Neural cell (in vitro differentiated cells): ENCODE results near the gene TOMM7. TPM values are rescaled to one million over a fixed set of nuclear protein-coding genes. Genes with fewer than 3 reads are reported as not detected.

Experiments used
- H2AFZ ChIP-seq: fragments of 200-600, 300-800 bp; sonication (generic), shearing (Covaris generic); 2 replicates; pipeline ENCODE4 v1.6.0; 2014; ENCODE audit warnings: low read depth, mild to moderate bottlenecking, antibody characterized with exemption, low read length, moderate library complexity
- H3F3A ChIP-seq: fragments of 200-600 bp; shearing (Covaris generic); 2 replicates; pipeline ENCODE4 v1.6.1; 2016; ENCODE audit warnings: mild to moderate bottlenecking, moderate library complexity, mixed read lengths, antibody characterized with exemption, low read length; ENCODE audit not compliant: insufficient read depth, poor library complexity, severe bottlenecking
- H3K27ac ChIP-seq: fragments of 200-600, 300-800 bp; sonication (generic), shearing (Covaris generic); 2 replicates; pipeline ENCODE4 v1.5.1; 2014; ENCODE audit warnings: mild to moderate bottlenecking, low read length, moderate library complexity
- H3K27me3 ChIP-seq: fragments of 300-800, 200-600 bp; sonication (generic), shearing (Covaris generic); 2 replicates; pipeline ENCODE4 v1.6.0; 2014; ENCODE audit warnings: mild to moderate bottlenecking, low read depth, low read length, moderate library complexity; ENCODE audit not compliant: insufficient read depth
- H3K36me3 ChIP-seq: fragments of 300-800, 200-600 bp; sonication (generic), shearing (Covaris generic); 2 replicates; pipeline ENCODE4 v1.5.1; 2014; ENCODE audit warnings: mild to moderate bottlenecking, antibody characterized with exemption, low read length, moderate library complexity; ENCODE audit not compliant: insufficient read depth
- H3K4me2 ChIP-seq: fragments of 300-800, 200-600 bp; sonication (generic), shearing (Covaris generic); 2 replicates; pipeline ENCODE4 v1.6.0; 2014; ENCODE audit warnings: mild to moderate bottlenecking, low read length
- H3K4me3 ChIP-seq: fragments of 300-800, 200-600 bp; sonication (generic), shearing (Covaris generic); 2 replicates; pipeline ENCODE4 v1.5.1; 2014; ENCODE audit warnings: mild to moderate bottlenecking, low read length, moderate library complexity
- H3K79me2 ChIP-seq: fragments of 200-600 bp; shearing (Covaris generic); replicated peaks from 2 replicates; pipeline ENCODE4 v1.6.0; 2014; ENCODE audit warnings: mild to moderate bottlenecking, low read length, moderate library complexity; ENCODE audit not compliant: insufficient read depth
- H3K9ac ChIP-seq: fragments of 300-800, 200-600 bp; sonication (generic), shearing (Covaris generic); 2 replicates; pipeline ENCODE4 v1.6.1; 2016; ENCODE audit warnings: mild to moderate bottlenecking, low read length, mixed read lengths
- H3K9me2 ChIP-seq: fragments of 200-600 bp; shearing (Covaris generic); 2 replicates; pipeline ENCODE4 v1.6.1; 2016; ENCODE audit warnings: mild to moderate bottlenecking, low read length, mixed read lengths; ENCODE audit not compliant: insufficient read depth
- H3K9me3 ChIP-seq: fragments of 200-600, 300-800 bp; sonication (generic), shearing (Covaris generic); 2 replicates; pipeline ENCODE4 v1.6.1; 2016; ENCODE audit warnings: mild to moderate bottlenecking, mixed run types, low read length, moderate library complexity, mixed read lengths
- H4K20me1 ChIP-seq: fragments of 200-600 bp; shearing (Covaris generic); 2 replicates; pipeline ENCODE4 v1.6.1; 2016; ENCODE audit warnings: mild to moderate bottlenecking, mixed run types; ENCODE audit not compliant: insufficient read depth
- EP300 ChIP-seq: fragments of 450-650 bp; conservative IDR thresholded peaks from 2 replicates; pipeline ENCODE4 v1.6.1; 2014; ENCODE audit warnings: antibody characterized with exemption, mild to moderate bottlenecking, moderate library complexity; ENCODE audit not compliant: poor library complexity, severe bottlenecking
- EZH2 ChIP-seq: fragments of 200-600, 300-800 bp; shearing (Covaris generic), sonication (generic); IDR thresholded peaks from 2 replicates; pipeline ENCODE4 v1.6.1; 2014; ENCODE audit warnings: antibody characterized with exemption, low read length, borderline replicate concordance, mild to moderate bottlenecking; ENCODE audit not compliant: insufficient read depth, poor library complexity, severe bottlenecking
- MXI1 ChIP-seq: fragments of 450-650 bp; conservative IDR thresholded peaks from 2 replicates; pipeline ENCODE4 v1.6.1; 2014; ENCODE audit warnings: antibody characterized with exemption, mild to moderate bottlenecking; ENCODE audit not compliant: poor library complexity, severe bottlenecking
- POLR2AphosphoS5 ChIP-seq: IDR thresholded peaks from 2 replicates; pipeline ENCODE4 v1.6.1; 2012
- RAD21 ChIP-seq: fragments of 450-650 bp; conservative IDR thresholded peaks from 2 replicates; pipeline ENCODE4 v1.6.1; 2014; ENCODE audit warnings: antibody characterized with exemption, mild to moderate bottlenecking, moderate library complexity
- SMC3 ChIP-seq: fragments of 450-650 bp; conservative IDR thresholded peaks from 2 replicates; pipeline ENCODE4 v1.6.1; 2014; ENCODE audit warnings: antibody characterized with exemption, mild to moderate bottlenecking, moderate library complexity; ENCODE audit not compliant: poor library complexity
- TAF1 ChIP-seq: IDR thresholded peaks from 2 replicates; pipeline ENCODE4 v1.6.1; 2012; ENCODE audit warnings: low read depth
- polyA plus RNA-seq: library from polyadenylated mRNA; depleted of rRNA; stranded (reverse); fragments of >200 nt; gene quantifications from 2 replicates; pipeline ENCODE4 v1.2.3, GENCODE V29; 2014
- TF ChIP-seq, protein P1 (sequence below): IDR thresholded peaks from 2 replicates; pipeline ENCODE4 v1.6.1; 2012; ENCODE audit warnings: borderline replicate concordance
- TF ChIP-seq, protein P2 (sequence below): fragments of 450-650 bp; IDR thresholded peaks from 2 replicates; pipeline ENCODE4 v1.5.1; 2014; ENCODE audit warnings: antibody characterized with exemption, mild to moderate bottlenecking, moderate library complexity; ENCODE audit not compliant: poor library complexity, severe bottlenecking

The TOMM7 gene
- polyA plus RNA-seq, 1 donor from 2014 or later, result 241 TPM

DNA sequence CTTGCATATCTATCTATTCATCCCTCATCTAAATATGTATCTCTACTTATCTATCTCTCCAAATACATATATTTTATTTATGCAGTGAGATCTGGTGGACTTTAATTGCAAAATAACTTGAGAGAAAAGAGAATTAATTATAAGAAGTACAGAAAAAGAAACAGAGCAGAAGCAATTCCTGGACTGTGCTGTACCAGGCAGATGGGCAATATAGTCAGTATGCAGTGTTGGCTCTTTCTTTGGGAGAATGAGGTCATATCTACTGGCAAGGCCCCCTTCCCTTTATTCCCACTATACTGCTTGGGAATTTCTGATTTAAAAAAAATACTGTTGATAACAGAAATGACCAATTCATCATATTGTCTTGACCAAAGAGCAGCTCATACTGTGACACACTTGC lies 49.0 kb upstream of the TOMM7 start:
- Histone ChIP-seq H2AFZ (no peak overlapping the region), H3K9me2 (no peaks in the 10 kb centered on the region), H3K79me2 (no peaks in the 10 kb centered on the region), H3K36me3 (no peaks in the 10 kb centered on the region), H3K9me3 (no peaks in the 10 kb centered on the region), H4K20me1 (no peaks in the 10 kb centered on the region), H3K4me2 (no peak overlapping the region), H3K4me3 (no peak overlapping the region), H3K27ac (no peak overlapping the region), H3K27me3 (no peaks in the 10 kb centered on the region), H3F3A (no peaks in the 10 kb centered on the region), H3K9ac (no peak overlapping the region)
- TF ChIP-seq, protein P1, sequence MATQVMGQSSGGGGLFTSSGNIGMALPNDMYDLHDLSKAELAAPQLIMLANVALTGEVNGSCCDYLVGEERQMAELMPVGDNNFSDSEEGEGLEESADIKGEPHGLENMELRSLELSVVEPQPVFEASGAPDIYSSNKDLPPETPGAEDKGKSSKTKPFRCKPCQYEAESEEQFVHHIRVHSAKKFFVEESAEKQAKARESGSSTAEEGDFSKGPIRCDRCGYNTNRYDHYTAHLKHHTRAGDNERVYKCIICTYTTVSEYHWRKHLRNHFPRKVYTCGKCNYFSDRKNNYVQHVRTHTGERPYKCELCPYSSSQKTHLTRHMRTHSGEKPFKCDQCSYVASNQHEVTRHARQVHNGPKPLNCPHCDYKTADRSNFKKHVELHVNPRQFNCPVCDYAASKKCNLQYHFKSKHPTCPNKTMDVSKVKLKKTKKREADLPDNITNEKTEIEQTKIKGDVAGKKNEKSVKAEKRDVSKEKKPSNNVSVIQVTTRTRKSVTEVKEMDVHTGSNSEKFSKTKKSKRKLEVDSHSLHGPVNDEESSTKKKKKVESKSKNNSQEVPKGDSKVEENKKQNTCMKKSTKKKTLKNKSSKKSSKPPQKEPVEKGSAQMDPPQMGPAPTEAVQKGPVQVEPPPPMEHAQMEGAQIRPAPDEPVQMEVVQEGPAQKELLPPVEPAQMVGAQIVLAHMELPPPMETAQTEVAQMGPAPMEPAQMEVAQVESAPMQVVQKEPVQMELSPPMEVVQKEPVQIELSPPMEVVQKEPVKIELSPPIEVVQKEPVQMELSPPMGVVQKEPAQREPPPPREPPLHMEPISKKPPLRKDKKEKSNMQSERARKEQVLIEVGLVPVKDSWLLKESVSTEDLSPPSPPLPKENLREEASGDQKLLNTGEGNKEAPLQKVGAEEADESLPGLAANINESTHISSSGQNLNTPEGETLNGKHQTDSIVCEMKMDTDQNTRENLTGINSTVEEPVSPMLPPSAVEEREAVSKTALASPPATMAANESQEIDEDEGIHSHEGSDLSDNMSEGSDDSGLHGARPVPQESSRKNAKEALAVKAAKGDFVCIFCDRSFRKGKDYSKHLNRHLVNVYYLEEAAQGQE, result no peak
- TF ChIP-seq EZH2, result no peak
- TF ChIP-seq MXI1, result no peak
- TF ChIP-seq, protein P2, sequence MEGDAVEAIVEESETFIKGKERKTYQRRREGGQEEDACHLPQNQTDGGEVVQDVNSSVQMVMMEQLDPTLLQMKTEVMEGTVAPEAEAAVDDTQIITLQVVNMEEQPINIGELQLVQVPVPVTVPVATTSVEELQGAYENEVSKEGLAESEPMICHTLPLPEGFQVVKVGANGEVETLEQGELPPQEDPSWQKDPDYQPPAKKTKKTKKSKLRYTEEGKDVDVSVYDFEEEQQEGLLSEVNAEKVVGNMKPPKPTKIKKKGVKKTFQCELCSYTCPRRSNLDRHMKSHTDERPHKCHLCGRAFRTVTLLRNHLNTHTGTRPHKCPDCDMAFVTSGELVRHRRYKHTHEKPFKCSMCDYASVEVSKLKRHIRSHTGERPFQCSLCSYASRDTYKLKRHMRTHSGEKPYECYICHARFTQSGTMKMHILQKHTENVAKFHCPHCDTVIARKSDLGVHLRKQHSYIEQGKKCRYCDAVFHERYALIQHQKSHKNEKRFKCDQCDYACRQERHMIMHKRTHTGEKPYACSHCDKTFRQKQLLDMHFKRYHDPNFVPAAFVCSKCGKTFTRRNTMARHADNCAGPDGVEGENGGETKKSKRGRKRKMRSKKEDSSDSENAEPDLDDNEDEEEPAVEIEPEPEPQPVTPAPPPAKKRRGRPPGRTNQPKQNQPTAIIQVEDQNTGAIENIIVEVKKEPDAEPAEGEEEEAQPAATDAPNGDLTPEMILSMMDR, result no peak
- no peak for TF ChIP-seq POLR2AphosphoS5
- TF ChIP-seq SMC3, result no peak
- TF ChIP-seq RAD21, result no peak
- TF ChIP-seq EP300, result no peak
- TF ChIP-seq TAF1, result no peak

DNA sequence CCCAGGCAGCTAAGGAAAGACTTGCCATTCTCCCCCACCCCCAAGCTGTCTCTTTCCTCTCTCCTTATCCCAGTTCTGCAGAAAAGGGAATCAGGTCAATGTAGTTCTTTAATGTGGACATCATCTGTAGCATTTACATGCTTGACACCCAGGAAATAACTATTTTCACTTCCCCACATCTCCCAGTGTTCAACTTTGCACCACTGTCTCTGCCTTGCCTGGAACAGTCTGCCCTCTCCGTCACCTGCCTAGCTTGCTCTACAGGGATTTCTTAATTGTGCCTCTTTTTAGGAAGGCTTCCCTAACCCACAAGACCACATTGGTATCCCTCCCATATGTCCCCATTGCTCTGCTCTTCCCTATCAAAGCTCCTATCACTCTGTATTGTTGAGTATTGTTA lies 45.9 kb upstream of the TOMM7 start:
- TF ChIP-seq MXI1 (no peak), TAF1 (no peak)
- H3K36me3 ChIP-seq, result no peaks in the 10 kb centered on the region
- no peak overlapping the region for H3K27ac ChIP-seq
- no peaks in the 10 kb centered on the region for H4K20me1 ChIP-seq
- H3K9me2 ChIP-seq, result no peaks in the 10 kb centered on the region
- H3K4me3 ChIP-seq, result no peak overlapping the region
- H3F3A ChIP-seq, result no peaks in the 10 kb centered on the region
- H3K9ac ChIP-seq, result no peak overlapping the region
- H2AFZ ChIP-seq, result no peak overlapping the region
- no peaks in the 10 kb centered on the region for H3K27me3 ChIP-seq
- no peaks in the 10 kb centered on the region for H3K79me2 ChIP-seq
- no peaks in the 10 kb centered on the region for H3K9me3 ChIP-seq
- H3K4me2 ChIP-seq, result no peak overlapping the region

DNA sequence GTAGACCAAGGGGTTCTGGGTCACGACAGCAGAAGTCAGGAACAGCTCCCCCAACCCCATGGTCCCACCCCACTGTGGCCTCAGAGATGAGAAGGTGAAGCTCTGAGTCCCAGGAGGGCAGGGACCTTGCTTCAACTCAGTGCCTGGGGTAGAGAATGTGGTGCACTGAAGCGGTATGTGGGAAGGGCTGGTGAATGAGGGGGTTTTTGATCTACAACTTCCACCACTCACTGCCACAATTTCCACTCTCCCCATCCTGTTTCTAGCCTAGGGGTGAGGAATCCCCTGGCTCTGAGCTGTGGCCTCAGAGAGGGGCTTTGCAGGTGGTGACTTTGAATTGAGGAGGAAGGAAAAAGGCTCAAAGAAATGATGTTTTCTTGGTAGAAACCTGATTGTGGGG lies 44.9 kb upstream of the TOMM7 start:
- Histone ChIP-seq H3K36me3 (no peaks in the 10 kb centered on the region), H3K27ac (no peak overlapping the region), H4K20me1 (no peaks in the 10 kb centered on the region), H3K9ac (no peak overlapping the region), H3K4me2 (no peak overlapping the region), H3K9me3 (no peaks in the 10 kb centered on the region), H3K9me2 (no peaks in the 10 kb centered on the region), H3K4me3 (no peak overlapping the region), H3K79me2 (no peaks in the 10 kb centered on the region), H3F3A (no peaks in the 10 kb centered on the region), H3K27me3 (no peaks in the 10 kb centered on the region), H2AFZ (no peak overlapping the region)
- no peak for TF ChIP-seq POLR2AphosphoS5
- TF ChIP-seq, protein P1, result no peak
- no peak for TF ChIP-seq TAF1
